ENCODE data around the gene BFAR. TPM values are rescaled to one million over a fixed set of nuclear protein-coding genes. Genes with fewer than 3 reads are reported as not detected.
A peak's percentile ranks its signal among the peaks of the same experiment; 100 is the strongest.
"Not testable (repeated sequence)": the region's sequence is repeated elsewhere in the genome, so short reads cannot be mapped to it uniquely, and the experiment has no call there.

The BFAR gene
- total RNA-seq, 1 donor from 2014 or later = 80.7 TPM

- peaks cover 13% of the 10 kb centered on the region for H3K4me1 Mint-ChIP-seq (ENCODE audit: unreplicated experiment)
- H3K36me3 Mint-ChIP-seq (ENCODE audit: low read depth, unreplicated experiment) = peaks cover 4% of the 10 kb centered on the region
- H3K9me3 Mint-ChIP-seq (ENCODE audit: unreplicated experiment) = no peaks in the 10 kb centered on the region
- peak overlapping the region; percentile 98 for H3K27ac Mint-ChIP-seq (ENCODE audit: unreplicated experiment)
- H3K4me3 Mint-ChIP-seq (ENCODE audit: unreplicated experiment) = peak overlapping the region; percentile 97
- DNase-seq (ENCODE audit: low spot score) = no peak
- H3K27me3 Mint-ChIP-seq (ENCODE audit: unreplicated experiment) = peaks cover 13% of the 10 kb centered on the region
- no peak for TF ChIP-seq CTCF (IDR thresholded peaks at IDR 0.05; ENCODE audit: unreplicated experiment)
Observed at GRCh38 chr16:14628806-14629611, 3.7 kb upstream of the BFAR start.

GRCh38 chr16:14629612-14629918, 3.2 kb upstream of the BFAR start:
- H3K36me3 Mint-ChIP-seq (ENCODE audit: low read depth, unreplicated experiment) = no peaks in the 10 kb centered on the region
- peak; percentile 37 for DNase-seq (ENCODE audit: low spot score)
- no peaks in the 10 kb centered on the region for H3K9me3 Mint-ChIP-seq (ENCODE audit: unreplicated experiment)
- H3K4me1 Mint-ChIP-seq (ENCODE audit: unreplicated experiment) = peaks cover 18% of the 10 kb centered on the region
- peak overlapping the region; percentile 97 for H3K4me3 Mint-ChIP-seq (ENCODE audit: unreplicated experiment)
- no peak for TF ChIP-seq CTCF (IDR thresholded peaks at IDR 0.05; ENCODE audit: unreplicated experiment)
- H3K27ac Mint-ChIP-seq (ENCODE audit: unreplicated experiment) = peak overlapping the region; percentile 98
- H3K27me3 Mint-ChIP-seq (ENCODE audit: unreplicated experiment) = peaks cover 13% of the 10 kb centered on the region

GRCh38 chr16:14629919-14630619, 2.7 kb upstream of the BFAR start, which contains the start of gene PARN:
Gene PARN (minus strand): TSS chr16:14630260. CDS start chr16:14630125, 135 bp downstream.
- Mint-ChIP-seq H3K27me3 (ENCODE audit: unreplicated experiment) (peaks cover 14% of the 10 kb centered on the region), H3K4me3 (ENCODE audit: unreplicated experiment) (peak within 1 kb of the TSS; percentile 97), H3K27ac (ENCODE audit: unreplicated experiment) (peak within 1 kb of the TSS; percentile 99), H3K36me3 (ENCODE audit: low read depth, unreplicated experiment) (no peaks in the 10 kb centered on the region), H3K9me3 (ENCODE audit: unreplicated experiment) (no peaks in the 10 kb centered on the region), H3K4me1 (ENCODE audit: unreplicated experiment) (peaks cover 21% of the 10 kb centered on the region)
- no peak for TF ChIP-seq CTCF (IDR thresholded peaks at IDR 0.05; ENCODE audit: unreplicated experiment)
- peak; percentile 98 for DNase-seq (ENCODE audit: low spot score)

GRCh38 chr16:14630620-14631330, 2.0 kb upstream of the BFAR start:
- H3K9me3 Mint-ChIP-seq (ENCODE audit: unreplicated experiment); DNase-seq (ENCODE audit: low spot score); H3K36me3 Mint-ChIP-seq (ENCODE audit: low read depth, unreplicated experiment): not testable (repeated sequence)
- peaks cover 21% of the 10 kb centered on the region for H3K4me1 Mint-ChIP-seq (ENCODE audit: unreplicated experiment)
- H3K27me3 Mint-ChIP-seq (ENCODE audit: unreplicated experiment) = peaks cover 14% of the 10 kb centered on the region
- H3K4me3 Mint-ChIP-seq (ENCODE audit: unreplicated experiment) = peak overlapping the region; percentile 82
- H3K27ac Mint-ChIP-seq (ENCODE audit: unreplicated experiment) = peak overlapping the region; percentile 99

- TF ChIP-seq CTCF (IDR thresholded peaks at IDR 0.05; ENCODE audit: unreplicated experiment) = no peak
- peak overlapping the region; percentile 99 for H3K27ac Mint-ChIP-seq (ENCODE audit: unreplicated experiment)
- H3K9me3 Mint-ChIP-seq (ENCODE audit: unreplicated experiment) = no peaks in the 10 kb centered on the region
- H3K27me3 Mint-ChIP-seq (ENCODE audit: unreplicated experiment) = peaks cover 11% of the 10 kb centered on the region
- peak overlapping the region; percentile 99 for H3K4me3 Mint-ChIP-seq (ENCODE audit: unreplicated experiment)
- no peak for DNase-seq (ENCODE audit: low spot score)
- peaks cover 27% of the 10 kb centered on the region for H3K4me1 Mint-ChIP-seq (ENCODE audit: unreplicated experiment)
- no peaks in the 10 kb centered on the region for H3K36me3 Mint-ChIP-seq (ENCODE audit: low read depth, unreplicated experiment)
Observed at GRCh38 chr16:14634389-14634725, 1.6 kb downstream of the BFAR start.
